Endothelial cell of umbilical vein (primary cell): ENCODE results near the gene TANGO6.

Experiments used
- EZH2 ChIP-seq: IDR thresholded peaks from 2 replicates; pipeline ENCODE4 v1.6.1; 2012; ENCODE audit warnings: borderline replicate concordance, low read depth, mild to moderate bottlenecking, moderate library complexity, low read length, inconsistent platforms; ENCODE audit not compliant: severe bottlenecking
- MYC ChIP-seq: IDR thresholded peaks from one replicate; pipeline ENCODE4 v1.6.1; 2011; ENCODE audit warnings: mild to moderate bottlenecking, low read depth, low read length
- POLR2A ChIP-seq: IDR thresholded peaks from 2 replicates; pipeline ENCODE4 v1.6.1; 2012; ENCODE audit warnings: low read depth, mild to moderate bottlenecking, control low read depth, low read length
- POLR2AphosphoS5 ChIP-seq: IDR thresholded peaks from 2 replicates; pipeline ENCODE4 v1.6.1; 2012; ENCODE audit warnings: low read depth, mild to moderate bottlenecking, control low read depth, low read length, moderate library complexity; ENCODE audit not compliant: insufficient read depth
- TF ChIP-seq, protein P1 (sequence below), 2 donors: IDR thresholded peaks; 1 replicate in 1 of 2; 2 replicates in 1 of 2; pipeline ENCODE4 v1.5.1; 2011; ENCODE audit warnings: low read length in 2 of 2, mild to moderate bottlenecking in 2 of 2, moderate library complexity in 2 of 2, control low read depth in 1 of 2, inconsistent platforms in 1 of 2, low read depth in 1 of 2; ENCODE audit not compliant: insufficient read depth in 1 of 2; ENCODE audit errors: extremely low read depth in 1 of 2

DNA sequence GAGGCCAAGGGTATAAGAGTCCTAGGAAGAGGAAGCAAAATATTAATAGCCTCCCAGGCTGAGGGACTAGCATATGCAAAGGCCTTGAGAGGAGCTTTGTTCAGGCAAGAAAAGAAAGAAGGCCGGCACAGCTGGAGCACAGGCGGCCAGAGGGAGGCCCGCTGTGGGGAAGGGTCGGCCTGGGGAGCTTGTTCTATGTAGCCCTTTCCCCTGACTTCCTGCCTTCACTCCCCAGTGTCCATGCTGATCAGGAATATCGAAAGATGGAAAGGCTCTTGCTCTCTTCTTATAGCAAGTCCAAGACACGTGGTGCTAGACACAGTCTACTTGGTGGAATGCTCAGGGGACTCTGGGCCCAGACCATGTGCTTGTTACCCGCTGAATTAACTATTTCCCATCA lies 234.7 kb downstream of the TANGO6 start:
- TF ChIP-seq POLR2A: no peak
- TF ChIP-seq, protein P1, sequence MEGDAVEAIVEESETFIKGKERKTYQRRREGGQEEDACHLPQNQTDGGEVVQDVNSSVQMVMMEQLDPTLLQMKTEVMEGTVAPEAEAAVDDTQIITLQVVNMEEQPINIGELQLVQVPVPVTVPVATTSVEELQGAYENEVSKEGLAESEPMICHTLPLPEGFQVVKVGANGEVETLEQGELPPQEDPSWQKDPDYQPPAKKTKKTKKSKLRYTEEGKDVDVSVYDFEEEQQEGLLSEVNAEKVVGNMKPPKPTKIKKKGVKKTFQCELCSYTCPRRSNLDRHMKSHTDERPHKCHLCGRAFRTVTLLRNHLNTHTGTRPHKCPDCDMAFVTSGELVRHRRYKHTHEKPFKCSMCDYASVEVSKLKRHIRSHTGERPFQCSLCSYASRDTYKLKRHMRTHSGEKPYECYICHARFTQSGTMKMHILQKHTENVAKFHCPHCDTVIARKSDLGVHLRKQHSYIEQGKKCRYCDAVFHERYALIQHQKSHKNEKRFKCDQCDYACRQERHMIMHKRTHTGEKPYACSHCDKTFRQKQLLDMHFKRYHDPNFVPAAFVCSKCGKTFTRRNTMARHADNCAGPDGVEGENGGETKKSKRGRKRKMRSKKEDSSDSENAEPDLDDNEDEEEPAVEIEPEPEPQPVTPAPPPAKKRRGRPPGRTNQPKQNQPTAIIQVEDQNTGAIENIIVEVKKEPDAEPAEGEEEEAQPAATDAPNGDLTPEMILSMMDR (IDR thresholded peaks at IDR 0.05; ENCODE audit: extremely low read depth in 1 of 2, insufficient read depth in 1 of 2, low read depth in 1 of 2, low read length in 2 of 2): no peak
- no peak for TF ChIP-seq POLR2AphosphoS5
- no peak for TF ChIP-seq MYC
- no peak for TF ChIP-seq EZH2
